CD14-positive monocyte (primary cell): Measurements from ENCODE around the gene GYPB. TPM values are rescaled to one million over a fixed set of nuclear protein-coding genes. Genes with fewer than 3 reads are reported as not detected.
"Not testable (repeated sequence)": the region's sequence is repeated elsewhere in the genome, so short reads cannot be mapped to it uniquely, and the experiment has no call there.

Experiments
- DNase-seq, 3 donors: peaks; one replicate each; pipeline ENCODE4 v3.0.0-alpha.2; 2011 to 2022
- H2AFZ ChIP-seq: 2 replicates; pipeline ENCODE4 v1.6.0; 2012; ENCODE audit warnings: mild to moderate bottlenecking, low read depth, low read length, inconsistent platforms; ENCODE audit not compliant: insufficient read depth, poor library complexity, severe bottlenecking
- H3K27ac ChIP-seq, 2 donors: 1 replicate in 1 of 2; 2 replicates in 1 of 2; pipeline ENCODE4 v1.5.1; 2012 to 2013; ENCODE audit warnings: low read length in 2 of 2, control low read depth in 1 of 2, inconsistent platforms in 1 of 2, low read depth in 1 of 2, mild to moderate bottlenecking in 1 of 2
- H3K27me3 ChIP-seq, 2 donors: one replicate each; pipeline versions ENCODE4 v1.6.0 to v1.6.1; 2011 to 2013; ENCODE audit warnings: low read length in 2 of 2; ENCODE audit not compliant: control insufficient read depth in 2 of 2, insufficient read depth in 2 of 2
- H3K36me3 ChIP-seq, 2 donors: replicated peaks in 1 of 2; 1 replicate in 1 of 2; 2 replicates in 1 of 2; pipeline versions ENCODE4 v1.5.1 to v1.6.1; 2012 to 2013; ENCODE audit warnings: low read length in 2 of 2, control low read depth in 1 of 2, inconsistent platforms in 1 of 2, mild to moderate bottlenecking in 1 of 2; ENCODE audit not compliant: insufficient read depth in 2 of 2, control insufficient read depth in 1 of 2
- H3K4me1 ChIP-seq, 2 donors: 1 replicate in 1 of 2; 2 replicates in 1 of 2; pipeline versions ENCODE4 v1.5.1 to v1.6.1; 2012 to 2013; ENCODE audit warnings: low read length in 2 of 2, control low read depth in 1 of 2, inconsistent platforms in 1 of 2, mild to moderate bottlenecking in 1 of 2, moderate library complexity in 1 of 2; ENCODE audit not compliant: insufficient read depth in 2 of 2, control insufficient read depth in 1 of 2
- H3K4me2 ChIP-seq: replicated peaks from 2 replicates; pipeline ENCODE3; 2012; ENCODE audit warnings: low read length, moderate library complexity, mild to moderate bottlenecking; ENCODE audit not compliant: poor library complexity, severe bottlenecking; ENCODE audit errors: extremely low read depth
- H3K4me3 ChIP-seq, 3 experiments: fragments of 200-600 bp in 1 of 3; sonication (generic) in 1 of 3; replicated peaks in 1 of 3; 1 replicate in 2 of 3; 2 replicates in 1 of 3; pipeline ENCODE4 v1.5.1; 2011 to 2013; ENCODE audit warnings: low read length in 3 of 3, mild to moderate bottlenecking in 3 of 3, control low read depth in 2 of 3, low read depth in 2 of 3, inconsistent platforms in 1 of 3, moderate library complexity in 1 of 3
- H3K79me2 ChIP-seq: 2 replicates; pipeline ENCODE4 v1.6.0; 2012; ENCODE audit warnings: mild to moderate bottlenecking, control low read depth, inconsistent platforms, low read length, moderate library complexity; ENCODE audit not compliant: insufficient read depth
- H3K9ac ChIP-seq: 2 replicates; pipeline ENCODE4 v1.6.0; 2017; ENCODE audit warnings: low read length, mild to moderate bottlenecking; ENCODE audit not compliant: insufficient read depth, poor library complexity, severe bottlenecking
- H3K9me3 ChIP-seq, 2 donors: replicated peaks in 1 of 2; 1 replicate in 1 of 2; 2 replicates in 1 of 2; pipeline versions ENCODE4 v1.5.1 to v1.6.1; 2012 to 2013; ENCODE audit warnings: low read length in 2 of 2, control low read depth in 1 of 2; ENCODE audit not compliant: control insufficient read depth in 1 of 2, insufficient read depth in 1 of 2
- H4K20me1 ChIP-seq: 2 replicates; pipeline ENCODE4 v1.6.0; 2012; ENCODE audit warnings: mild to moderate bottlenecking, low read length, control low read depth, moderate library complexity; ENCODE audit not compliant: insufficient read depth
- H3K27ac Mint-ChIP-seq, 7 donors: one replicate each; pipeline ENCODE4 v1.8.0; 2020; ENCODE audit warnings: mild to moderate bottlenecking in 7 of 7, mixed read lengths in 7 of 7, moderate library complexity in 6 of 7, inconsistent platforms in 2 of 7
- H3K27me3 Mint-ChIP-seq, 3 donors: one replicate each; pipeline ENCODE4 v1.8.0; 2021 to 2022; ENCODE audit warnings: low read depth in 3 of 3, mild to moderate bottlenecking in 3 of 3, mixed read lengths in 3 of 3, moderate library complexity in 3 of 3, inconsistent platforms in 1 of 3
- H3K36me3 Mint-ChIP-seq, 2 donors: one replicate each; pipeline ENCODE4 v1.8.0; 2020; ENCODE audit warnings: mixed read lengths in 2 of 2, inconsistent platforms in 1 of 2, mild to moderate bottlenecking in 1 of 2
- H3K4me1 Mint-ChIP-seq: one replicate; pipeline ENCODE4 v1.8.0; 2020; ENCODE audit warnings: mild to moderate bottlenecking, mixed read lengths
- H3K4me3 Mint-ChIP-seq, 2 donors: one replicate each; pipeline ENCODE4 v1.8.0; 2020; ENCODE audit warnings: mild to moderate bottlenecking in 2 of 2, mixed read lengths in 2 of 2, moderate library complexity in 1 of 2
- H3K9me3 Mint-ChIP-seq, 7 donors: one replicate each; pipeline ENCODE4 v1.8.0; 2020 to 2022; ENCODE audit warnings: mixed read lengths in 7 of 7, mild to moderate bottlenecking in 6 of 7, moderate library complexity in 6 of 7, inconsistent platforms in 2 of 7
- WGBS: methylation state at CpG from one replicate; pipeline ENCODE4 v1.1.5; 2013; ENCODE audit warnings: missing lambda C conversion rate; ENCODE audit not compliant: insufficient coverage; 5-methylcytosine and 5-hydroxymethylcytosine counted together
- intact Hi-C, 2 donors: fragments of 100-400 bp; cut with micrococcal nuclease; formaldehyde crosslinking; loops; one replicate each; pipeline versions ENCODE4 v1.15.0 to v1.15.1; 2023
- polyA plus RNA-seq, 3 donors: library from polyadenylated mRNA; depleted of rRNA in 1 of 3; unstranded in 2 of 3; stranded (reverse) in 1 of 3; fragments of 300-500 nt in 2 of 3; fragments of >200 nt in 1 of 3; fragmentation: Illumina TruSeq in 2 of 3; gene quantifications; 1 replicate in 2 of 3; 2 replicates in 1 of 3; pipeline ENCODE4 v1.2.3, GENCODE V29; 2012 to 2021
- TF ChIP-seq, protein P1 (sequence below): fragments of 200-600 bp; IDR thresholded peaks from one replicate; pipeline ENCODE4 v1.8.0; 2022; ENCODE audit warnings: antibody characterized with exemption, mild to moderate bottlenecking

GYPB gene
- polyA plus RNA-seq, 3 donors, result not detected

DNA sequence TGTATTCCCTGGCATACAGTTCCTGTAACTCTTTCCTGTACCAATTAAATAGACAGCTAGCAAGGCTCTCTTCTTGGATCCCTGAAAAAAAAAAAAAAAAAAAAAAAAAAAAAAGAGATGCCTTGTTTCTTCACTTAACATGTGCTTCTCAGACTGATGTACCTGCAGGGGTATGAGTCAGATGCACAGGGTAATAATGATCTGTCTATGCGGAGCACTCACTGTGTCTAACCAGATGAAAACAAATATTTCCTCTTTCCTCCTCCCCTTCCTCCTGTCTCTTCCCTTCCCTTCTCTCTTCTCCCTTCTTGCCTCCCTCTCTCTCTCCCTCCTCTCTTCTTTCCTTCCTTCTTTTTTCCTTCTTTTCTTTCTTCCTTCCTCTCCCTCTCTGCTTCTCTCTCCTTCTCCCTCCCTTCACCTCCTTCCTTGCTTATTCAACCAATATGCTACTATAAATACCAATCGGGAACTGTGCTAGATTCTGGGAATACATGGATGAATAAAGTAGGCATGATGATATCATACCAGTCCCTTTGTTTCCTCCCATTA, 3.0 kb downstream of the GYPB start:
- H2AFZ ChIP-seq, H3K4me3 ChIP-seq, H3K27ac Mint-ChIP-seq, H3K27ac ChIP-seq, H3K79me2 ChIP-seq, H3K9me3 ChIP-seq, H3K27me3 ChIP-seq, H3K4me2 ChIP-seq, H3K36me3 ChIP-seq, H3K9me3 Mint-ChIP-seq, DNase-seq, H3K4me1 ChIP-seq, H3K4me1 Mint-ChIP-seq, intact Hi-C loops, H3K36me3 Mint-ChIP-seq, H3K9ac ChIP-seq, H3K27me3 Mint-ChIP-seq, H4K20me1 ChIP-seq, H3K4me3 Mint-ChIP-seq: not testable (repeated sequence)
- 88% methylated on average over 1 of the region's 2 CpGs for WGBS

DNA sequence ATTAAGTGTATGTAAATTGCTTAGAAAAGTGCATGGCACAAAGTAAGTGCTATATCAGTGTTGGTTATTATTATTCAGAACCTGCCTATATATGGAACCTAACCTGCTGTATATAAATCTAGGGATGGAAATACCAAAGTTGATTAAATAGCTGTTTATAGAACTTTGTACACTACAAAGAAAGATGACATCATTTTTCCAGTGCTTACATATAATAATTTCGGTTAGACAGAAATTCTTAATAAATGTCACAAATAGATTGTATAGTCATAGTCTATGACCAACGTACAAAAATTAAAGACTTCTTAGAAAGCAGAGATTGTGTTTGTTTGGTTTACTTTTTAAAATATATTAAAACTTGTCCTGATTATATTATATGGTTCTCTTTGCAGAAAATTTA, 4.4 kb downstream of the GYPB start:
- TF ChIP-seq, protein P1, sequence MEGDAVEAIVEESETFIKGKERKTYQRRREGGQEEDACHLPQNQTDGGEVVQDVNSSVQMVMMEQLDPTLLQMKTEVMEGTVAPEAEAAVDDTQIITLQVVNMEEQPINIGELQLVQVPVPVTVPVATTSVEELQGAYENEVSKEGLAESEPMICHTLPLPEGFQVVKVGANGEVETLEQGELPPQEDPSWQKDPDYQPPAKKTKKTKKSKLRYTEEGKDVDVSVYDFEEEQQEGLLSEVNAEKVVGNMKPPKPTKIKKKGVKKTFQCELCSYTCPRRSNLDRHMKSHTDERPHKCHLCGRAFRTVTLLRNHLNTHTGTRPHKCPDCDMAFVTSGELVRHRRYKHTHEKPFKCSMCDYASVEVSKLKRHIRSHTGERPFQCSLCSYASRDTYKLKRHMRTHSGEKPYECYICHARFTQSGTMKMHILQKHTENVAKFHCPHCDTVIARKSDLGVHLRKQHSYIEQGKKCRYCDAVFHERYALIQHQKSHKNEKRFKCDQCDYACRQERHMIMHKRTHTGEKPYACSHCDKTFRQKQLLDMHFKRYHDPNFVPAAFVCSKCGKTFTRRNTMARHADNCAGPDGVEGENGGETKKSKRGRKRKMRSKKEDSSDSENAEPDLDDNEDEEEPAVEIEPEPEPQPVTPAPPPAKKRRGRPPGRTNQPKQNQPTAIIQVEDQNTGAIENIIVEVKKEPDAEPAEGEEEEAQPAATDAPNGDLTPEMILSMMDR, result no peak
- no peak overlapping the region for H3K27ac Mint-ChIP-seq
- H3K4me2 ChIP-seq, result no peak overlapping the region
- H3K27ac ChIP-seq, result no peak overlapping the region
- H3K36me3 Mint-ChIP-seq, result no peaks in the 10 kb centered on the region
- intact Hi-C loops, result no loop called here
- H3K9me3 Mint-ChIP-seq, result peaks cover 0 to 3% (median 0%) of the 10 kb centered on the region in 7 donors
- no peaks in the 10 kb centered on the region for H3K4me1 ChIP-seq
- H3K79me2 ChIP-seq, result no peaks in the 10 kb centered on the region
- H3K4me3 ChIP-seq, result no peak overlapping the region
- H4K20me1 ChIP-seq, result no peaks in the 10 kb centered on the region
- peaks cover 2% of the 10 kb centered on the region for H3K4me1 Mint-ChIP-seq
- WGBS, result no CpG with 5 or more reads among the region's 2 CpGs
- H3K9me3 ChIP-seq, result no peaks in the 10 kb centered on the region
- no peak overlapping the region for H3K4me3 Mint-ChIP-seq
- H3K27me3 ChIP-seq, result no peaks in the 10 kb centered on the region
- H3K27me3 Mint-ChIP-seq, result peaks cover 0 to 5% (median 0%) of the 10 kb centered on the region in 3 donors
- H2AFZ ChIP-seq, result no peak overlapping the region
- H3K9ac ChIP-seq, result no peak overlapping the region
- H3K36me3 ChIP-seq, result no peaks in the 10 kb centered on the region
- DNase-seq, result no peak

DNA sequence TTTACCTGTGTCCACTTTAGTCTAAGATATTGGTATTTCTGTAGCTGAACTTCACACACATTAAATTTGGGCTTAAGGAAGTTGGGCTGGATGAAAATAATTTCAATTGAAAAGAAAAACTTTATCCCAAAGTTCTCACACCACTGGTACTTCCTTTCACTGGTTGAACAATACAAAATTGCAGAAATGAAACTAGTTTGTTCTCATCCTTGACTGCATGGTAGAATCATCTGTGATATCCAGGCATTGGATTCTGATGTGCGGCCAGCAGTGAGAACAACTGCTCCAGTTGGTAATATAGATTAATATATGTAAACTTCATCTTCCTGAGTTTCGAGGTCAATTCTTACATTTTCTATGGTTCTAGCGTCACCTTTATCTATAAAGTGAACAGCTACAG, 10.6 kb downstream of the GYPB start:
- WGBS, result no CpG with 5 or more reads among the region's 3 CpGs
- H3K36me3 Mint-ChIP-seq, intact Hi-C loops: not testable (repeated sequence)

DNA sequence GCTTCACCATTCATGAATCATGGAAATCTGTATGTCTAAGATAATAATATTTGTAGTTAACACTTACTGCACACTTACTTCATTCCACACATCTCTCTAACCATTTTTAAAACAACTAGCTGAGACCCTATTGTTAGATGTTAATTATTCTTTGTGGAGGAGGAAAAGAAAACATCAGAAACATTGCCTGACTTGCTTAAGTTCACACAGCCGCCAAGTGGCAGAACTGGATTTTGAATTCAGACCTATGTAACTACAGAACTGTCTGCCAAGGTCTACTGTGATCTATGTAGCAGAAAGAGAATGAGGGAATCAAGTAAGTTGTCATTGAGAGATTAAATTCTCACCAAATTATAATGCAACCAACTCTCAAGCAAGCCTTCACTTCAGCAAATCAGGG, 11.2 kb downstream of the GYPB start:
- WGBS, result 100% methylated on average over 1 of the region's 1 CpG
- H3K27ac ChIP-seq, H3K36me3 Mint-ChIP-seq, H3K27me3 Mint-ChIP-seq, H3K27me3 ChIP-seq, H3K27ac Mint-ChIP-seq, H3K9me3 ChIP-seq, H3K79me2 ChIP-seq, H3K4me1 Mint-ChIP-seq, H3K36me3 ChIP-seq, H3K4me2 ChIP-seq, H3K9ac ChIP-seq, H2AFZ ChIP-seq, H3K4me3 Mint-ChIP-seq, DNase-seq, H4K20me1 ChIP-seq, H3K4me1 ChIP-seq, H3K9me3 Mint-ChIP-seq, H3K4me3 ChIP-seq, intact Hi-C loops: not testable (repeated sequence)

More for the DNA sequence above, 10.6 kb downstream of the GYPB start:
- not testable (repeated sequence) for H3K4me3 Mint-ChIP-seq, H2AFZ ChIP-seq, H3K4me2 ChIP-seq, H3K79me2 ChIP-seq, H3K9me3 Mint-ChIP-seq, H4K20me1 ChIP-seq, H3K9me3 ChIP-seq, H3K9ac ChIP-seq, DNase-seq, H3K27me3 ChIP-seq, H3K4me3 ChIP-seq, H3K36me3 ChIP-seq, H3K4me1 ChIP-seq, H3K4me1 Mint-ChIP-seq, H3K27me3 Mint-ChIP-seq, H3K27ac Mint-ChIP-seq, H3K27ac ChIP-seq
